SK-N-SH treated with all-trans-retinoic acid at 6 μM for 48 hours (cell line): ENCODE data around the gene EEF1AKMT3.

ENCODE experiments used
- BACH2 ChIP-seq: fragments of 250-450 bp; sonication (Bioruptor Pico); IDR thresholded peaks from 2 replicates; pipeline ENCODE4 v1.9.0; 2021; ENCODE audit warnings: mild to moderate bottlenecking, borderline replicate concordance
- CREB5 ChIP-seq: fragments of 250-450 bp; sonication (Bioruptor Pico); IDR thresholded peaks from 2 replicates; pipeline ENCODE4 v1.5.1; 2020; ENCODE audit warnings: low read depth, mild to moderate bottlenecking, moderate library complexity
- ESRRG ChIP-seq: fragments of 250-450 bp; sonication (Bioruptor Pico); IDR thresholded peaks from 2 replicates; pipeline ENCODE4 v1.6.1; 2021; ENCODE audit warnings: mild to moderate bottlenecking
- GLIS3 ChIP-seq: fragments of 250-450 bp; sonication (Bioruptor Pico); IDR thresholded peaks from 2 replicates; pipeline ENCODE4 v1.5.0; 2020; ENCODE audit warnings: mild to moderate bottlenecking, moderate library complexity
- OSR1 ChIP-seq: fragments of 250-450 bp; sonication (Bioruptor Pico); IDR thresholded peaks from 2 replicates; pipeline ENCODE4 v1.8.0; 2022; ENCODE audit warnings: moderate library complexity, mild to moderate bottlenecking, inconsistent platforms
- PATZ1 ChIP-seq: fragments of 250-450 bp; sonication (Bioruptor Pico); IDR thresholded peaks from 2 replicates; pipeline ENCODE4 v1.8.0; 2020; ENCODE audit warnings: mild to moderate bottlenecking, moderate library complexity, borderline replicate concordance
- POU6F1 ChIP-seq: fragments of 250-450 bp; sonication (Bioruptor Pico); IDR thresholded peaks from 2 replicates; pipeline ENCODE4 v1.8.0; 2021; ENCODE audit warnings: low read depth, mild to moderate bottlenecking, moderate library complexity, borderline replicate concordance
- RARB ChIP-seq: fragments of 250-450 bp; sonication (Bioruptor Pico); IDR thresholded peaks from 2 replicates; pipeline ENCODE4 v1.8.0; 2021; ENCODE audit warnings: mild to moderate bottlenecking, moderate library complexity
- TOX ChIP-seq: fragments of 250-450 bp; sonication (Bioruptor Pico); IDR thresholded peaks from 2 replicates; pipeline ENCODE4 v1.8.0; 2021; ENCODE audit warnings: mild to moderate bottlenecking, moderate library complexity, borderline replicate concordance
- ZC3H10 ChIP-seq: fragments of 250-450 bp; sonication (Bioruptor Pico); IDR thresholded peaks from 2 replicates; pipeline ENCODE4 v1.5.1; 2021; ENCODE audit warnings: mild to moderate bottlenecking, moderate library complexity
- ZNF565 ChIP-seq: fragments of 450-650 bp; formaldehyde crosslinking; conservative IDR thresholded peaks from 2 replicates; pipeline ENCODE4 v1.5.0; 2020; ENCODE audit warnings: low read depth, mild to moderate bottlenecking, moderate library complexity
- ZNF70 ChIP-seq: fragments of 450-650 bp; formaldehyde crosslinking; IDR thresholded peaks from 2 replicates; pipeline ENCODE4 v1.5.0; 2020; ENCODE audit warnings: mild to moderate bottlenecking, moderate library complexity
- ZNF8 ChIP-seq: fragments of 450-650 bp; formaldehyde crosslinking; IDR thresholded peaks from 2 replicates; pipeline ENCODE4 v1.5.0; 2020; ENCODE audit warnings: mild to moderate bottlenecking, moderate library complexity

GRCh38 chr12:57802607-57803006 is 30.2 kb downstream of the EEF1AKMT3 start:
- TF ChIP-seq PATZ1 (CRISPR knock-in tag) (no peak), ZNF70 (CRISPR knock-in tag) (no peak), RARB (CRISPR knock-in tag) (no peak), OSR1 (CRISPR knock-in tag) (no peak), BACH2 (CRISPR knock-in tag) (no peak), ZC3H10 (CRISPR knock-in tag) (no peak), CREB5 (no peak), TOX (CRISPR knock-in tag) (no peak), POU6F1 (CRISPR knock-in tag) (no peak), ZNF8 (CRISPR knock-in tag) (no peak), ESRRG (CRISPR knock-in tag) (no peak), GLIS3 (no peak), ZNF565 (CRISPR knock-in tag) (no peak)
